GM18870 (cell line): Measurements from ENCODE around the gene PRKG1.

ENCODE experiments used
- ATAC-seq: cut with Tn5 transposase; IDR thresholded peaks from one replicate; pipeline ENCODE4 v1.9.1; 2021; ENCODE audit warnings: moderate library complexity; ENCODE audit not compliant: unreplicated experiment

The PRKG1 gene

GRCh38 chr10:52077814-52078213, 1003.5 kb downstream of the PRKG1 start:
- ATAC-seq, result no peak

GRCh38 chr10:52078397-52078937, 1004.2 kb downstream of the PRKG1 start:
- ATAC-seq, result no peak

GRCh38 chr10:52082307-52082706, 1008.0 kb downstream of the PRKG1 start:
- peak; percentile 93 for ATAC-seq

GRCh38 chr10:52083422-52083821, 1009.1 kb downstream of the PRKG1 start:
- no peak for ATAC-seq

GRCh38 chr10:52092390-52092789, 1018.1 kb downstream of the PRKG1 start:
- no peak for ATAC-seq

GRCh38 chr10:52098130-52098529, 1023.8 kb downstream of the PRKG1 start:
- no peak for ATAC-seq

GRCh38 chr10:52099026-52099600, 1024.8 kb downstream of the PRKG1 start:
- no peak for ATAC-seq

- ATAC-seq, result no peak
Observed at GRCh38 chr10:52100011-52100547, 1025.8 kb downstream of the PRKG1 start.

- no peak for ATAC-seq
Observed at GRCh38 chr10:52105301-52105700, 1031.0 kb downstream of the PRKG1 start.

GRCh38 chr10:52106011-52106410, 1031.7 kb downstream of the PRKG1 start:
- no peak for ATAC-seq

GRCh38 chr10:52106899-52107298, 1032.6 kb downstream of the PRKG1 start:
- no peak for ATAC-seq

GRCh38 chr10:52108236-52108635, 1033.9 kb downstream of the PRKG1 start:
- no peak for ATAC-seq

- no peak for ATAC-seq
Observed at GRCh38 chr10:52110576-52110975, 1036.3 kb downstream of the PRKG1 start.

- ATAC-seq, result no peak
Observed at GRCh38 chr10:52111101-52111891, 1037.0 kb downstream of the PRKG1 start.

GRCh38 chr10:52115823-52116222, 1041.5 kb downstream of the PRKG1 start:
- ATAC-seq, result no peak

GRCh38 chr10:52119507-52119906, 1045.2 kb downstream of the PRKG1 start:
- ATAC-seq, result no peak

- ATAC-seq, result no peak
Observed at GRCh38 chr10:52121688-52122087, 1047.4 kb downstream of the PRKG1 start.

GRCh38 chr10:52128056-52128683, 1053.9 kb downstream of the PRKG1 start:
- no peak for ATAC-seq

- ATAC-seq, result no peak
Observed at GRCh38 chr10:52129410-52130178, 1055.3 kb downstream of the PRKG1 start.

- ATAC-seq, result no peak
Observed at GRCh38 chr10:52135101-52135500, 1060.8 kb downstream of the PRKG1 start.

- ATAC-seq, result no peak
Observed at GRCh38 chr10:52136921-52137320, 1062.6 kb downstream of the PRKG1 start.
